HuH-7 (cell line): ENCODE results near the gene UBE2E3.
A peak's percentile ranks its signal among the peaks of the same experiment; 100 is the strongest.
"Not testable (repeated sequence)": the region's sequence is repeated elsewhere in the genome, so short reads cannot be mapped to it uniquely, and the experiment has no call there.

Experiments used
- DNase-seq: peaks from one replicate; pipeline ENCODE4 v3.0.0; 2011; ENCODE audit warnings: low spot score

Gene UBE2E3

DNA sequence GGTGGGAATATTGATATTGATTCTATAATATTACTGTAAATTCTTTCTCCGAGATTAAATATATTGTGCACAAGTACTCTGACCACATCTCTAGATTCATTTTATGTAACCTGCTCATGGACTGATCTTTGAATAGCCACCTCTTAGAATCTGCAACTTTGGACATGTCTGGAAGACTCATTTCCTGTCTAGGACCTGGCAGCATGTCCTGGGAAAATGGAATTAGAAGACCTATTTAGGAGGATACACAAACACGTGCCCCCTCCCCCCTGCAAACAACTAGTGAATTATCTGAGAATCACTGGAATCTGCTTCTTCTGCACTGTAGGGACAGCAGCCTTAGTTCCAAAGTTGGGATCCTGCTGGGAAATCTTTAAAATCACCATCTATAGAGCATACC, 94.1 kb downstream of the UBE2E3 start:
- DNase-seq = no peak

DNA sequence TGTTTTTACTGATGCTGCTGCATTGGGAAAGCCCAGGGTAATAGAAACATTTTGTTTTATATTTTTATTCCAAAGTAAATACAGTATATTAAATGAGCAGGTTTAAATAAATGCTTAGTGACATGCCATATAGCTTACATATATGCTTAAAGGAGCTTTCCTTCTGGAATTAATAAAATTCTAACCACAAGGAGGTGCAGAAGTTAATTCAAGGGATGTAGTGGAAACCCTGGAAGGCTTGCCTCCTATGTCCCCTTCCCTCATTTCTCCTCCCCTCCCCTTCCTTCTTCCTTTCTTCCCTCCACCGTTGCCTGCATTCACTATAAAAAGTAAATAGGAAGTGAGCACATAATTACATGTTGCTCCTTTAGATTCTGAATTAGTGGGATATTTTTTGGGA, 96.3 kb downstream of the UBE2E3 start:
- no peak for DNase-seq

DNA sequence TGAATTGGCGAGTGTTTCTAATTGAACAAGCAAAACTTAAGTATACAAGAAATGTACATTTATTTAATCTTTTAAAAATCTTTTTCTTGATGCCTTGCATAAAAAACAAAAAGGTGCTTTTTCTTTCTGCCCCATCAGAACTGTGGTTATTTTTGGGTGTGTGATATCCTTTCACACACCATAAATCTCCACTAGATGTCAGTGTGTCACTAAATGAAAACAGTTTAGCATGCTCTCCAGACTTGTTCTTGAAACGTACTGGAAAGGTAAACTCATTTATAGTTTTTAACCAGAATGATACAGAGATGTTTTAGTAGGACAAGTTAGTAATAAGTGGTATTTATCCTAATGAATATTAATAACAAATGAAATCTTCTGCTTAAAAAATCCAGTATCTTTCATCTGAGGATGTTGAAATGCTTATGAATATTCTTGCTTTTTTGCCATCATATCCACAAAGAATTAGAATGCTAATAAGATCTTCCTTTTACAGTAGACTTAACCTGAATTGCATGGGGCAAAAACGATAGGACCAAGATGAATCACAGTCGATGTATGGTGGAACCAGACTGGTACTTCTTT, 96.8 kb downstream of the UBE2E3 start:
- peak; percentile 11 for DNase-seq

DNA sequence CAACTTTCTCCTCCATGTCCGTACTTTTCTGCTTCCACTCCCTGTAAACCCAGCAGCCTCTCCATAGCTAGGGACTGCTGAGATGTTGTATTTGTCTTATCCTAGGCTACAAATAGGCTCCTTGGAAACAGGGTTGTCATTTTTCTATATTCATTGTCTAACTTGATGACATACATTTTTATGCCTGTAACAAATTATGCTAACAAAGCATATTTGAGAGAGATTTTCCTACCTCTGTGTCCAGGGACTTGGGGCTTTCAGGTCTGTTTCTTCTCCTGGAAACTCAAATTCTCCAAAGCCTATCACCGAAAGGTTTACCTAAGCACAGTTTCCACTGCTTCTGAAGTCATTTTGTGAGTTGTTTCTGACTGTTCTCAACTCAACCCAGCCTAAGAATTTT, 102.7 kb downstream of the UBE2E3 start:
- DNase-seq = no peak

DNA sequence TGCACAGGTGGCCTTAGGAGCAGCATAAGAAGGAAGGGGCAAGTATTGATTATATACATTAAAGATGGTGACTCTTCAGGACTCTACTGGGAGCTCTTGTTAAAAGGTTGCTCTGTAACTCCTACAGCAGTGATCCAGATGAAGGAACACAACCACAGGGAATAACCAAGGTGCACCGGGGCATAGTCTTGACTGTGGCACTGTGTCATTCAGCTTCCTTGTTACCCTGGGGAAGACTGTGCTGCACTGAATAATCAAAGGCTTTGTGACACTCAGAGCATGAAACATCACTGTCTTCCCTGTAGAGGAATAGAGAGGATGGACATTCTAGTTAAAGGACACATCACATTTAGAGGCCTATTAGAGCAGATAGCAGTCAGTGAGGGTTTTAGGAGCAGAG, 105.3 kb downstream of the UBE2E3 start:
- DNase-seq = no peak

DNA sequence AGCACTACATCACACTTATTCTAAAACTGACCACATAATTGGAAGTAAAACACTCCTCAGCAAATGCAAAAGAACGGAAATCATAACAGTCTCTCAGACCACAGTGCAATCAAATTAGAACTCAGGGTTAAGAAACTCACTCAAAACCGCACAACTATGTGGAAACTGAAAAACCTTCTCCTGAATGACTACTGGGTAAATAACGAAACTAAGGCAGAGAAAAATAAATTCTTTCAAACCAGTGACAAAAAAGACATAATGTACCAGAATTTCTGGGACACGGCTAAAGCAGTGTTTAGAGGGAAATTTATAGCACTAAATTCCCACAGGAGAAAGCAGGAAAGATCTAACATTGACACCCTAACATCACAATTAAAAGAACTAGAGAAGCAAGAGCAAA, 111.5 kb downstream of the UBE2E3 start:
- DNase-seq = not testable (repeated sequence)

DNA sequence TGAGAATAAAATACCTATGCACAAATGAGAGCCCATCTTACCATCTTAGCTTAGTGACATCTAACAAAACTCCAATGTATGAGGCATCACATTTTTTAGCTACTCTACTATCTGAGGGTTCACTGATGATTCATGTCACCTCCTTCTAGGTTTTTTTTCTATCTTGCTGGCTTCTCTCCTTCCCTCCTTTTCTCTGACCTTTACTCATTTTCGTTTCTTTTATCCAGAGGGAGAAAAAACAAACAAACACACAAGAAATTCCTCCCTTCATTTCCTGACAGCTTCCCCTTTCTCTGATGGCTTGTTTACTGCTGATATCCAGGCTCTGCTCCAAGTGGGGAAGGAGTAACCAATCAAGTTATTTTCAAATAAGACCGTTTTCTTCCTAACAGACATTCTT, 115.1 kb downstream of the UBE2E3 start:
- DNase-seq = no peak

DNA sequence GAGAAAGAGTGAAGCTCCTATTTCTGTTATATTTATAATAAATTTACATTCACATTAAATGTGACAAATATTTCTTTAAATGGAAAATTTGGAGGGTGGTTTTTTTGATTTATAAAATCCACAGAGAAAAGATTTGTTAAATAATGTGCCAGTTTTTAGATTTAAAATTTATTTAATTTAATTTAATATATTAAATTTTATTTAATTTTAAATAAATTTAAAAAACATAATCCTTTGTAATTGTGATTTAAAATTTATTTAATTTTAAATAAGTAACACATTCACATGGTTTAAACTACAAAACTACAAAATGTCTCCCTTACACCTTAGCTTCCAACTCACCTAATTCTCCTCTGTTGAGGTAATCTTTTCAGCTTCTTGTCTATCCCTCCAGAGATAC, 123.3 kb downstream of the UBE2E3 start:
- DNase-seq = no peak

DNA sequence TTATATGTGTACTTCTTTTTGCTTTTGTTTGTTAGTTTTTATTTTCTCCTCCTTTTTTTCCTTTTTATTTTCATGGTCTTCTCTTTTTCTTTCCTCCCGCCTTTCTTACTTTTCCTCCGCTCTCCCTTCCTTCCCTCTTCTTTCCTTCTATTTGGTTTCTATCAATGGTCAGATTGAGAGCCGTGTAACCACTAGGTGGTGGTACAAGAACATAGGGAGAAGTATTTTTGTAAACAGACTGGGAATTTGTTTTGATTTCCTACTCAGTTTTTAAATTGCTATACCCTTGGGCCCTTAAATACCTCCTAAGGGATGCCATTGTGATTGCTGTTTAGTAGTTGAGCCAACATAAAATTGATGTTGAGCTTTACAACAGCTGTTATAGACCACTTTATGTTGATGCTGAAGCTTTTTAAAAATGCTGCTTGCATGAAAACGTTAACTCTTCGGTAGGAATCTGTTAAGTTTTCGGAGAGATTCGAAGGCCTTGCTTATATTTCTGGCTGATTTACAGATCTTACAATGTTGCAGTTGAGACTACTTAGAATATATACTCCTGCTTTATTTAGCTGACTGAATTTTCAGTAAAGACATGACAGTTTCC, 124.2 kb downstream of the UBE2E3 start:
- DNase-seq = peak; percentile 9

DNA sequence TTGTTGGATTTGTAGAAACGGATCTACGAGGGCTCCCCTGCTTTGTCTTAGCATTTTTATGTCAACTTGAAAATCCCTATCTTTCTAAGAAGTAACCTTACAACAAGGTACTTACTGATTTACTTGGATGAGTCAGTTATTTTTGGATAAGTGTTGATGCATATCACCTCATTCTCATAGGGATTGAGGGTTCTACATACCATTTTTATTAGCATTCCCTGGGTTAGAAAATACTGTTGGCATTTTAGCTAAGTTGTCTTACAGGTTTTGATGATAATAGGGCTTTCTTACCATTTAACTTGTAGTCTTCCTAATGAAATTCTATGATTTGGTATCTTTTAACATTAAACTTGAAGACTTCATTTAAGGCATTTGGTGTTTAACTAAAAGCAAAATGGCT, 125.2 kb downstream of the UBE2E3 start:
- DNase-seq = no peak

DNA sequence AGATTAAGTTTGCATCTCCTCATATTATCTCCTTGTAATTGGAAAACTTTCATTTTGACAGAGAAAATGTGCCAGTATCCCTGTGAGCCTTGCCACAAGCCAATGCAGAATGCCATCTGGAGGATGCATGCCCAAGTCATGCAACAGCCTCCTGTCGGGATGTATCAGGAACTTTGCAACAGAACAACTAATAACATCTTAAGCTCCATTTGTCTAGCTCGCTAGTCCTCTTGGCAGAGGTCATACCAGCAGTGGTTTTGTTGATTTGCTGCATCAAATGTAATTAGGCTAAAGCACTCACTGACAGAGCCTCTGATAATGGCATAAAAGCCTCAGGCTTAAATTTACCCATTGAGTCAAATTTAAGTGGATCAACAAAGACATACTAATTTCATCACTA, 125.8 kb downstream of the UBE2E3 start:
- no peak for DNase-seq

DNA sequence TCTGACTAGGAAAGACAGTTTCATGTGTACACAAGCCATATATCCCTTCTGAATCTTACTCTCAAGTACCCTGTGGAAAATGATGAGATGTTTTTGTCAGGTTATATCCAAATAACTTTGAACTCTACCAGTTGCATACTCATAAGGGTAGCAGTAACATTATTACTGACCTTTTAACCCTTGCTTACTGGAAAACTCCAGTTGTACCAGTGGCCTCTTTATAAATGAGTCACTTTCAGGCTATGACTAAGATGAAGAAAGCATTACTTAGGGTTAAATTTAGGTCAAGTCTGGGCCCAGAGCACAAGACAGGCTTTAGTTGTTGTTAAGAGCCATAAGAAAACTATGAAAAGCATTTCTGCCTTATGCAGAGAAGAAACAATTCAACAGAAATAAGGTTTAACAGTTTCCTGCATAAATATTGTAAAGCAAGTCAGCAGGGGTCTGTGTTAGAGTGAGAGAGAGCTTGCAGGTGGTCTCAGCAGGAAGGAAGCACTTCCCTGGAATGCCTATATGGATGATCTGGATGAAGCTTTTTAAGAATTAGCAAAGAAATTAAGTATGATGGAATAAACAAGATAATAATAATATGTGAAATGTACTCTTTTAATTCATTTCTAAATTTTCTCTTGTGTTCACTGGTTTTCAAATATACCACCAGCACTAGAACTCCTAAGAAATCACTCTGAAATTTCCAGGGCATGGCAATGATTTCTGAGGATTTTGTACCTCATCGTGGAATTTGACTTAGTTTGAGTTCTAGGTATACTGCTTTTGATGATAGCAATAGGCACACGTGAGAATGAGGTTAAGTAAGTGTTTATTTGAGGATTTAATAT, 126.6 kb downstream of the UBE2E3 start:
- DNase-seq = no peak

DNA sequence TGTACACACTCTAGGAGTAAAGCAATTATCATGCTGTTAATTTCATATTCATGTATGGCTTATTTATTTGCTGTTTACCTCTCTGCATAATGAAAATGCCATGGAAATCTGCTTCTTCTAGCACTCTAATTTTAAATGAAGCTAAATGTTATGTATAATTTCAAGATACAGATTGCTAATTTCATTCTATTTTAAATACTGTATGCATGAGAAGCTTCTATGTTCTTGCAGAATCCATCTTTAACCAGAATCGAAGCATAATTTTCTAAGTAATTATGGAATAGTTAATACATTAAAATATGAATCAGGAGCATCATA, 127.2 kb downstream of the UBE2E3 start:
- no peak for DNase-seq

DNA sequence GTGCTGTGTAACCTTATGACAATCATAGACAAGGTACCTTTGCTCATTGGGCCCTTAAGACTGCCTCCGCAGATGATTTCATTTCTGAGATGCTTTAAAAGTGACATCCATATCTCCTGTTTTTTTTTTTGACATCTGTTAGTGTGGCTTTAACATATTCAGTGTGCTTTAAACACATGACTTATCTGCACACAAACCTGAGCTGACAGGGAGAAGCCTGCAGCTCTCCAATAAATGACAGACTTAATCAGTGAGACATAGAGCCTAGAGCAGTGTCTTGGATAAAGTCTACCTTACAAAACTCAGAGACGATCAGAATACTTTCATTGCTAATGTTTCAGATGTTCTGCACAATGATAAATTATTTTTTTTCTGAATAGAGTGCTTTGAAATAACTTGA, 130.7 kb downstream of the UBE2E3 start:
- DNase-seq = no peak

DNA sequence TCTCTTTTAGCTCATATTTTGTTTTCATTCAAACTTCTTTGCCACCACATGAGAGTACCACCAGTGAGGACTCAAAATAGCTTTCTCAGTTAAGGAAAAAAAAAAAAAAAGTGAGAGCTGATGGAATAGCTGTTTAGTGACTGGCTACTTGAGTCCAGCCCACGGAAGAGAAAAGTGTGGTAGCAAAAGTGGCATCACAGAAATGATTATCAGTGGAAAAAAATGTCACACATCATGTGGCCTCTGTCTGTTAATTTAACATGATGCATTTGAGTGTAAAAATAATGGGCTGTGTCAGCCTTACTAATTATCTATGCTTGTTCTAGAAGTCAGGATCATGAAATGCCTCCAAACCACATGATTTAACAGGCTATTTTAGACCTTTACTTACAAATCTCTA, 132.5 kb downstream of the UBE2E3 start:
- DNase-seq = no peak
